Measurements from ENCODE around the gene SHROOM3. TPM values are rescaled to one million over a fixed set of nuclear protein-coding genes. Genes with fewer than 3 reads are reported as not detected.

The SHROOM3 gene
- total RNA-seq, 2 donors from 2014 or later: not detected

DNA sequence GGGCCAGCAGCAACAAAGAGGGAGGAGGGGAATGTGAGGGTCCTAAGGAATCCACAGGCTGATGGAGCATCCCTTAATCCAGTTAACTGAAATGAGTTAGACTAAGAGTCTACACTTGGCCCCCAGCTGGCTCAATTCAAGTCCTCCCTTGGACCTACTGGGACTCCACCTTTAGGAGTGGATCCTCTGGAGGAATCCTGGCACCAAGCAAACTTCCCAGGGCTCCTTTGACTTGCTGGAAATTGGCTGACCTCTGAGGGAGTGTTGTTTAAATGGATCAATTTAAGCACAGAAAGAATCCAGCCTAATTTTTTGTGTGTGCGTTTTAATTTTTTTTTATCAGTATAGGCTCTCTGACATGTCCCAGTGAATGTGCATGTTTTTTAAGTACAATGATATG lies 114.7 kb downstream of the SHROOM3 start:
- H3K27ac Mint-ChIP-seq: no peak overlapping the region
- H3K36me3 Mint-ChIP-seq (ENCODE audit: low read depth): no peaks in the 10 kb centered on the region
- peaks cover 8% of the 10 kb centered on the region for H3K4me1 Mint-ChIP-seq
- H3K9me3 Mint-ChIP-seq: no peaks in the 10 kb centered on the region
- no peak for ATAC-seq (replicated peaks)
- H3K4me3 Mint-ChIP-seq: no peak overlapping the region
- H3K27me3 Mint-ChIP-seq: no peaks in the 10 kb centered on the region

GRCh38 chr4:76550966-76551780 lies 116.1 kb downstream of the SHROOM3 start:
- H3K36me3 Mint-ChIP-seq (ENCODE audit: low read depth): no peaks in the 10 kb centered on the region
- no peak overlapping the region for H3K27ac Mint-ChIP-seq
- no peaks in the 10 kb centered on the region for H3K4me1 Mint-ChIP-seq
- ATAC-seq (replicated peaks): no peak
- H3K9me3 Mint-ChIP-seq: no peaks in the 10 kb centered on the region
- peaks cover 4% of the 10 kb centered on the region for H3K27me3 Mint-ChIP-seq
- H3K4me3 Mint-ChIP-seq: no peak overlapping the region

- Mint-ChIP-seq H3K36me3 (ENCODE audit: low read depth) (no peaks in the 10 kb centered on the region), H3K9me3 (no peaks in the 10 kb centered on the region), H3K4me3 (no peak overlapping the region), H3K27me3 (peaks cover 6% of the 10 kb centered on the region), H3K27ac (no peak overlapping the region), H3K4me1 (no peaks in the 10 kb centered on the region)
- ATAC-seq (replicated peaks): no peak
Measured at GRCh38 chr4:76554630-76555029, 119.6 kb downstream of the SHROOM3 start.

DNA sequence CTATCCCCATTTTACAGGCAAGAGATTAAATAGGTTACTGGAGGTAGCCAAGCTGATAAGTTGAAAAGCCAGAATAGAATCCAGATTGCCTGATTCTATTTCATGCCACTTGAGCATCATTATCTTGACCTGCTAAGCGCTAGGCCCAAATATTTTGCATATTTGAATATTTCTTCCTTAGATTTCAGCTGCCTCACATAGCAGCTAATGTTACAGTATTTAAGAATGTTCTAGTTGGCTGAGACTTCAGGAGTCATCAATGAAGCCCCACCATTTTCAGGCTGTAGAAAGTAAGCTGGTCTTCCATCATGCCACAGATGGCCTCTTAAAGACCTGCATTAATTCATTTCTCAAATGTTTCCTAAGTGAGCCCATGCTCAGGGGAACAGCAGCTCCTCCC lies 121.4 kb downstream of the SHROOM3 start:
- no peaks in the 10 kb centered on the region for H3K36me3 Mint-ChIP-seq (ENCODE audit: low read depth)
- no peaks in the 10 kb centered on the region for H3K4me1 Mint-ChIP-seq
- no peak for ATAC-seq (replicated peaks)
- no peak overlapping the region for H3K27ac Mint-ChIP-seq
- H3K4me3 Mint-ChIP-seq: no peak overlapping the region
- H3K9me3 Mint-ChIP-seq: no peaks in the 10 kb centered on the region
- peaks cover 11% of the 10 kb centered on the region for H3K27me3 Mint-ChIP-seq

GRCh38 chr4:76558396-76559235 lies 123.6 kb downstream of the SHROOM3 start:
- Mint-ChIP-seq H3K36me3 (ENCODE audit: low read depth) (no peaks in the 10 kb centered on the region), H3K27ac (no peak overlapping the region), H3K4me1 (no peaks in the 10 kb centered on the region), H3K9me3 (no peaks in the 10 kb centered on the region), H3K4me3 (no peak overlapping the region), H3K27me3 (peaks cover 11% of the 10 kb centered on the region)
- no peak for ATAC-seq (replicated peaks)

DNA sequence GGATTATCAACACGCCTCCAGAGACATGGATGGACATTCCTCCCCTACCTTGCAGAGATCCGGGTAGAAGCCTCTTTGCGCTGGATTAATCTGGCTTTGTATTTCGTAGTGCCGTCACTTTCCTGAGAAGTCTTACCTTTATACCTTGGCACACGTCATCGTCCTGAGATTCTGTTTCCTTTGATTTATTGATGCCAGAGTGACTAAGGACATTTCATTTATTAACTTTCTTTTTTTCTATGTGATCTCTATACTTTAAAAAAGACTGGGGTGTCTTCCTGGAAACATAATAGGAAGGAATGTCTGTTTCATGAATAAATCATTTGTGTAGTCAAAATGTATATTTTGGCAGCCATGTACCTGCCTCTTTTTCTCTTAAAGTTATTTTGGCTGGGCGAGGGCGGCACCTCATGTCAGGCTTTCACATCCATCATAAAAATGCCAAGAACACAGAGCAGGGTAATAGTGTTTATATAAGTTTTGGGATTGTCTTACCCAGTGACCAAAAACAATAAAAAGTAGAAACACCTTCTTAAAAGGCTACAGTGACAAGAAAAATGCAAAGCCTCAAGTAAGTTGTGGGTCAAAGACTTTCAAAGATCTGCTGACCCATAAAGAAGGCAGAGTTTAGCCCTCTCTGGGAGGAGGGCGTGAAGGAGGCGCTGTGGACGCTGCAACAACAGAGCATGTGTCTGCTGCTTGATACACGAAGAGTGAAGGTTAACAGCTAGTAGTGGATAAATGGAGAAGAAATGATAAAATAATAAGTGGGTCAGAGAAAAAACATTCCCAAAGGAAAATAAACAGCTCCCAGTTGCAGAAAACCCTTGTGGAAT lies 124.4 kb downstream of the SHROOM3 start:
- ATAC-seq (replicated peaks): no peak
- Mint-ChIP-seq H3K27ac (no peak overlapping the region), H3K27me3 (peaks cover 11% of the 10 kb centered on the region), H3K4me1 (no peaks in the 10 kb centered on the region), H3K36me3 (ENCODE audit: low read depth) (no peaks in the 10 kb centered on the region), H3K9me3 (no peaks in the 10 kb centered on the region), H3K4me3 (no peak overlapping the region)

DNA sequence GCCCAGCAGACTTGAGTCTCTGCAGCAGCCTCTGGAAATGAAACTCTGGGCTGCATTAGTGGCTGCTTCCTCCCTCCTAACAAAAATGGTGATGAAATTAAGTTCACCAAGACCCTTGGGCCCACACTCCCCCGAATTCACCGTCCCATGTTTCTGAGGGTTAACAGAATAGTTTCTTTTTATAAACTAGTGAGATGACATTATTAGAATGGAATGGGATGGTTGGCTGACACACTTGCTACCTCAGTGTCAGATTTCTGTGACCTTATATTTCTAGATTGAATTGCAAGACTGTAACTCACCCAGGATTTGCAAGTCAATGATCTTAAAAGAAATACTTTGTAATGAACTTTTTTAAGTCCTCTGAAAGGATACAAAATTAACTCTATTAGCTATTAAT lies 127.1 kb downstream of the SHROOM3 start:
- no peak for ATAC-seq (replicated peaks)

DNA sequence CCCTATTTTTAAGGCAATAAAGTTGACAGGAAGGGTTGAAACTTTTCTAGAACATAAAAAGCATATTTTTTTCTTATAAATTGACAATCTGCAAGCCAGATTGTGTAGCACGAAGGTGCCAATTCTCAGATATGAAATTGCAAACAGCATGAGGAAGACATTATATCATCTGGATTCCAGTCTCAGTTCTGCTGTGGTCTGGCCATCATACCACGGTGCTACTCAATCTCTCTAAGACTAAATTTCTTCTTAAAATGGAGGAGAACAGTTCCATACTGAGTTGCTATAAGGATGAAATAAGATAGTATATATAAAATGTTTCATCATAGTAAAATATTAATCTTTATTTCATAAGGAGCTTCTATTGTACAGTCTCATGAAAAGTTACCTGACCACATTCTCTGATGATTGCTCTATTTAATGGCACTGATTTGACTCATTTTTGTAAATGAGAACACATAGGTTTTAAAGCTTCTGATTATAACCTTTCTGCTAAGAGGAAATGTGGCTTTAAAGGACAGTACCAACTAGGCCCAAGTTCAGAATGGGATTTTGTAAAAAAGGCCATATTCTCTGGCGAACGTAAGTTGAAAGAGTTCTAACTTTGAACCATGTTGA lies 127.9 kb downstream of the SHROOM3 start:
- no peaks in the 10 kb centered on the region for H3K36me3 Mint-ChIP-seq (ENCODE audit: low read depth)
- no peak overlapping the region for H3K4me3 Mint-ChIP-seq
- ATAC-seq (replicated peaks): no peak
- peaks cover 14% of the 10 kb centered on the region for H3K27me3 Mint-ChIP-seq
- no peaks in the 10 kb centered on the region for H3K9me3 Mint-ChIP-seq
- no peak overlapping the region for H3K27ac Mint-ChIP-seq
- no peaks in the 10 kb centered on the region for H3K4me1 Mint-ChIP-seq

More for the DNA sequence above, 127.1 kb downstream of the SHROOM3 start:
- Mint-ChIP-seq H3K27me3 (peaks cover 11% of the 10 kb centered on the region), H3K36me3 (ENCODE audit: low read depth) (no peaks in the 10 kb centered on the region), H3K4me3 (no peak overlapping the region), H3K9me3 (no peaks in the 10 kb centered on the region), H3K4me1 (no peaks in the 10 kb centered on the region), H3K27ac (no peak overlapping the region)

DNA sequence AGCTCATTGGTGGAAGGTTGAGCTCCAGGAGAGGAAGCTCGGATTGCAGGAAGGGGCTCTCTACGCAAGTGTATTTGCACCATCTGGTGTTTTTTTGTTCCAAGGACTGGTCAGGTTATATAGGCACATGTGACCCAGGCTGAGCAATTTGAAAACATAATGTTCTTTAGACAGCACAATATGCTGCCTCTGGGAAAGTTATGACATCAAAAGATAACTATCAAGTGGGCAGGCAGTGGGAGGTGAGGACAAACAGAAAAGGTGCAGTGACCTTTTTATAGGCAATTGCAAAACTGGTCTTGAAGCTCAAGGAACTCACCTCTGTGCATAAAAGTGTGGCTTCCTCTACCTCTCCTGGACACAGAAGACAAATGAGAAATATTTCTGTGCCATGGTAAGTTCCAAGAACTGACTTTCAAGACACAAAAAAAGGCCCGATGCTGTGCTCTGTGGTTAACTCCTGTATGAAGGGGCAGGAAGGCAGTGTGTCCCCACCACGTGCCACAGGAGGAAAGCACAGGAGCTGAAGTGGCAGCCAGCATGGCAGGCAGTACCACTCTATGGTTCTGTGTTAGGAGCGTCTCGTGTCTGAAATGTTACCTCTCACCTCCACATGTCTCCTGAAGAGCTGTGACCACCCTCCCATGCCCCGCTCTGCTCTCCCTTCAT lies 128.6 kb downstream of the SHROOM3 start:
- no peak for ATAC-seq (replicated peaks)
- Mint-ChIP-seq H3K27ac (no peak overlapping the region), H3K9me3 (no peaks in the 10 kb centered on the region), H3K27me3 (peaks cover 20% of the 10 kb centered on the region), H3K36me3 (ENCODE audit: low read depth) (no peaks in the 10 kb centered on the region), H3K4me3 (no peak overlapping the region), H3K4me1 (no peaks in the 10 kb centered on the region)

DNA sequence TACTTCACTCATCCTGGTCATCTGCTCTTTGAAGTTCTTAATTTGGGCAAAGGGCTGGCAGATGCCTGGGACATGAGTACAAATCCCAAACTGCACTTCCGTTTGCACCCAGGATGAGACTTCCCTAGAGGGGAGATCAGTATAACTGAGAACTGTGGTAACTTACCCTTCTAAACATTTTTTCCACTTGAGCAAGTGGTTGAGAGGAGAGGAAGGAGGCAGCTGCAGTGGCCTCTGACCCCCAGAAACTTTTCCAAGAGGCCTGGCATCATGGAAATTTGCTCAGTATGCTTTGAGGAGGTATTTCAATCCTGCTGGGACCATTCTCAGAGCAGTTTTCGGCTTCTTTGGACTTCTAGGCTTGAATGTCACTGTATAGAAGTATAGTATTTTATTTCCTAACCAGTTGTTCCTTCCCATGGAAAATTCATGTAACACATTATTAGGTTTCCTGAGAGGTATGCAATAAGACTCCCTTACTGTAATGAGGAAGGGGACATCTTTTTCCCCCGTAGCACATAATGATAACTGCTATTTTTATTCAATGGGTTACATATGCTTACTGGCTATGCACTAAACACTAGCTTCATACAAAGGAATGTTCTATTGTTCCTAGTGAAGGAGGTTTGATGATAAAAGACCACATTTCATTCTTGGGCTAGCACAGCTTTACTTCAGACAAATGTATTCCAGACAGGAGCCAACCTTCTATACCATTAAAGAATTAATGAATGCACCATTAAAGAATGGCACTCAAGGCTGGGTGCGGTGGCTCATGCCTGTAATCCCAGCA lies 129.3 kb downstream of the SHROOM3 start:
- Mint-ChIP-seq H3K27ac (no peak overlapping the region), H3K9me3 (no peaks in the 10 kb centered on the region), H3K36me3 (ENCODE audit: low read depth) (no peaks in the 10 kb centered on the region), H3K27me3 (peaks cover 25% of the 10 kb centered on the region), H3K4me1 (no peaks in the 10 kb centered on the region), H3K4me3 (no peak overlapping the region)
- no peak for ATAC-seq (replicated peaks)

DNA sequence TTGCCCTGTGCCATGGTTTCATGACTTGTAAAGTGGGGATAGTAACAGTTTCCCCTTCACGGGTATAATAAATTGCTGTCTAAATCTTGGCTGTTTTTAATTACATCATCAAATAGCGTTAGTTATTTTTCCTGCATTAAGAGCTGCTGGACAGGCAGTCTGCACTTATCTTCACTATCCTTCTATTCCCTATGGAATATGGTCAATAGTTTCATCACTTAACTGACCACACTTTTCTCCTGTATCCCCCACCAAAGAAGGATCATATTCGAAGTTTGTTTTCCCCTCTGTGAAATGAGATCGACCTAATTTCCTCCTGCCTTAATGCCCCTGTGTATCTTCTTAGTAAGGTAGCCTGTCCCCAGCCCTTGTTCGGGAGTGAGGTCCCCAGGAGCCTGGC lies 133.2 kb downstream of the SHROOM3 start:
- Mint-ChIP-seq H3K4me1 (no peaks in the 10 kb centered on the region), H3K4me3 (no peak overlapping the region), H3K36me3 (ENCODE audit: low read depth) (no peaks in the 10 kb centered on the region), H3K27me3 (peaks cover 22% of the 10 kb centered on the region), H3K27ac (no peak overlapping the region), H3K9me3 (no peaks in the 10 kb centered on the region)
- no peak for ATAC-seq (replicated peaks)

GRCh38 chr4:76569225-76569624 lies 134.2 kb downstream of the SHROOM3 start:
- Mint-ChIP-seq H3K4me3 (no peak overlapping the region), H3K36me3 (ENCODE audit: low read depth) (no peaks in the 10 kb centered on the region), H3K4me1 (no peaks in the 10 kb centered on the region), H3K27me3 (peaks cover 27% of the 10 kb centered on the region), H3K27ac (no peak overlapping the region), H3K9me3 (no peaks in the 10 kb centered on the region)
- no peak for ATAC-seq (replicated peaks)

DNA sequence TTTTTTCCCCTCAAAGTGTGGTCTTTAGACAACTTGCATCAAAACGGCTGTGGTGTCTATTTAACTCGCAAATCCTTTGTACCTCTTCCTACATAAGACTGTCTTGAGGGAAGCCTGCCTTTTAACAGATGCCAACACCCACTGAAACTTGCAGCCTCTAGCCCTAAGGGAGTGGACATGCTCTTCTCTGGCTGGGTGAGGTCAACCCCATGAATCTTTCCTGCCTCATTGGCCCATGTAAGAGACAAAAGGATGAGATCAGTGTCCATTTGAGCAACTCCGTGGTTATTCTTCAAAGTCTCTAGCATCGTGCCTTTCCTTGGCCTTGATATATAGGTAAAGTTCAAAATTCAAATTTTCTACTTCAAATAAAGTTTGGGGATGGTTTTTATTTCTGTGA lies 134.7 kb downstream of the SHROOM3 start:
- Mint-ChIP-seq H3K27me3 (peaks cover 30% of the 10 kb centered on the region), H3K9me3 (no peaks in the 10 kb centered on the region), H3K36me3 (ENCODE audit: low read depth) (no peaks in the 10 kb centered on the region), H3K4me3 (no peak overlapping the region), H3K27ac (no peak overlapping the region), H3K4me1 (no peaks in the 10 kb centered on the region)
- no peak for ATAC-seq (replicated peaks)
